GM12878 (cell line): ENCODE data around the gene ZNF17.

Experiments used
- CTCF ChIP-seq, 3 experiments: IDR thresholded peaks in 2 of 3; conservative IDR thresholded peaks in 1 of 3; 2 replicates each; pipeline ENCODE4 v1.5.1; 2011; ENCODE audit warnings: low read depth in 3 of 3, low read length in 3 of 3, mild to moderate bottlenecking in 3 of 3, control low read depth in 2 of 3, moderate library complexity in 2 of 3, inconsistent platforms in 1 of 3, mixed read lengths in 1 of 3; ENCODE audit not compliant: control insufficient read depth in 2 of 3, insufficient read depth in 1 of 3; ENCODE audit errors: extremely low read depth in 1 of 3
- ETV6 ChIP-seq, 2 experiments: fragments of 450-650 bp in 1 of 2; IDR thresholded peaks in 1 of 2; conservative IDR thresholded peaks in 1 of 2; 2 replicates each; pipeline ENCODE4 v1.6.1; 2014; ENCODE audit warnings: antibody characterized with exemption in 1 of 2, borderline replicate concordance in 1 of 2, low read depth in 1 of 2, mild to moderate bottlenecking in 1 of 2, moderate library complexity in 1 of 2
- HDGF ChIP-seq: fragments of 450-650 bp; IDR thresholded peaks from 2 replicates; pipeline ENCODE4 v1.6.1; 2016; ENCODE audit warnings: antibody characterized with exemption
- TCF7 ChIP-seq: IDR thresholded peaks from 2 replicates; pipeline ENCODE4 v1.6.1; 2014; ENCODE audit warnings: antibody characterized with exemption, borderline replicate concordance
- ZBTB33 ChIP-seq: fragments of 450-650 bp; IDR thresholded peaks from 2 replicates; pipeline ENCODE4 v1.6.1; 2017; ENCODE audit warnings: mild to moderate bottlenecking

GRCh38 chr19:57377498-57378146 lies 33.3 kb upstream of the ZNF17 start:
- TF ChIP-seq TCF7, result no peak
- no peak for TF ChIP-seq ETV6 (conservative IDR thresholded peaks at IDR 0.05 in 1 of 2, IDR thresholded peaks at IDR 0.05 in 1 of 2; ENCODE audit: borderline replicate concordance in 1 of 2, low read depth in 1 of 2)
- no peak for TF ChIP-seq ZBTB33
- TF ChIP-seq HDGF, result no peak
- no peak for TF ChIP-seq CTCF (IDR thresholded peaks at IDR 0.05 in 2 of 3, conservative IDR thresholded peaks at IDR 0.05 in 1 of 3; ENCODE audit: control insufficient read depth in 2 of 3, extremely low read depth in 1 of 3, insufficient read depth in 1 of 3, low read depth in 3 of 3, low read length in 3 of 3)
